ENCODE measurements around the gene TMEM184B. TPM values are rescaled to one million over a fixed set of nuclear protein-coding genes. Genes with fewer than 3 reads are reported as not detected.
A peak's percentile ranks its signal among the peaks of the same experiment; 100 is the strongest.

Gene TMEM184B
- total and polyA plus RNA-seq, 2 of the 8 experiments (the other 6 are each of a cell fraction or from before 2014, with no cell fraction given): 41.6 to 81.0 TPM

GRCh38 chr22:38201371-38201710 is 71.5 kb downstream of the TMEM184B start:
- Histone ChIP-seq H3K27me3 (replicated peaks in 1 of 4; ENCODE audit: control insufficient read depth in 3 of 4, extremely low read depth in 1 of 4, insufficient read depth in 3 of 4, low read length in 3 of 4) (peaks cover 0 to 14% (median 11%) of the 10 kb centered on the region in 4 experiments; a peak in 5 of 7 replicates), H3K14ac (ENCODE audit: insufficient read length) (no peak overlapping the region), H2BK120ac (replicated peaks; ENCODE audit: low read depth, low read length) (no peak overlapping the region), H3K4me3 (ENCODE audit: extremely low read depth in 1 of 4, insufficient read depth in 2 of 4, low read depth in 3 of 4, low read length in 4 of 4) (peak overlapping the region; percentile 47 to 82 (median 59)), H4K8ac (ENCODE audit: extremely low read depth, insufficient read depth, low read length) (no peak overlapping the region), H4K20me1 (replicated peaks in 1 of 2; ENCODE audit: control insufficient read depth in 1 of 2, insufficient read depth in 2 of 2, low read length in 2 of 2) (peaks cover 5 to 11% of the 10 kb centered on the region in 2 experiments), H3K79me1 (ENCODE audit: low read depth, low read length) (no peaks in the 10 kb centered on the region), H3K36me3 (ENCODE audit: control insufficient read depth in 2 of 4, insufficient read depth in 4 of 4, low read length in 3 of 4) (no peaks in the 10 kb centered on the region), H3K79me2 (ENCODE audit: control insufficient read depth in 1 of 2, insufficient read depth in 2 of 2, low read length in 2 of 2) (peaks cover 2 to 15% of the 10 kb centered on the region in 2 experiments; a peak in 2 of 4 replicates), H2AFZ (ENCODE audit: low read length) (peak overlapping the region; percentile 85), H2BK12ac (ENCODE audit: low read depth, low read length) (0 out of 2 replicates have a peak overlapping the region, but pooled peaks have one; percentile 29), H2BK15ac (ENCODE audit: low read length) (peak overlapping the region; percentile 97), H3K4me1 (replicated peaks in 1 of 4; ENCODE audit: control insufficient read depth in 3 of 4, insufficient read depth in 4 of 4, low read length in 3 of 4) (peaks cover 0 to 10% (median 6%) of the 10 kb centered on the region in 4 experiments; a peak in 6 of 7 replicates), H3K23ac (ENCODE audit: insufficient read length) (no peak overlapping the region), H3K4ac (replicated peaks; ENCODE audit: insufficient read length, low read depth, low read length) (no peak overlapping the region), H3K9ac (replicated peaks in 1 of 4; ENCODE audit: extremely low read depth in 1 of 4, low read depth in 3 of 4, low read length in 3 of 4) (peak overlapping the region in 3 of 4 experiments; percentile 14 to 48 (median 29); a peak in 4 of 7 replicates), H3K18ac (ENCODE audit: extremely low read depth, low read length) (0 out of 2 replicates have a peak overlapping the region, but pooled peaks have one; percentile 13), H3K9me3 (ENCODE audit: insufficient read depth in 2 of 2, low read depth in 1 of 2, low read length in 1 of 2) (no peaks in the 10 kb centered on the region), H2BK5ac (ENCODE audit: low read depth, low read length) (0 out of 2 replicates have a peak overlapping the region, but pooled peaks have one; percentile 3), H3K56ac (replicated peaks; ENCODE audit: insufficient read length, low read depth, low read length) (no peak overlapping the region), H3K27ac (ENCODE audit: low read depth, low read length) (no peak overlapping the region), H4K5ac (ENCODE audit: insufficient read length, low read depth, low read length) (no peak overlapping the region), H2BK20ac (ENCODE audit: low read length) (no peak overlapping the region), H3K23me2 (ENCODE audit: low read depth, low read length) (peaks cover 17% of the 10 kb centered on the region), H3K4me2 (ENCODE audit: insufficient read depth in 1 of 2, low read depth in 2 of 2, low read length in 2 of 2) (peak overlapping the region; percentile 76 to 79), H2AK5ac (ENCODE audit: low read depth, low read length) (no peak overlapping the region), H4K91ac (replicated peaks; ENCODE audit: insufficient read length, low read length) (no peak overlapping the region)
- FAIRE-seq (no peak), DNase-seq (ENCODE audit: low read depth in 1 of 2, low spot score in 2 of 2) (no peak)
- 25% methylated on average over 8 of the region's 8 CpGs; no CpG with 5 or more reads in 1 of the 2 experiments for WGBS, 2 experiments (ENCODE audit: extremely low coverage in 1 of 2, insufficient coverage in 1 of 2, insufficient read length in 1 of 2, insufficient replicate concordance in 2 of 2, low coverage in 1 of 2, low lambda C conversion rate in 2 of 2, missing lambda C conversion rate in 1 of 2)
- CTCF ChIA-PET (ENCODE audit: partially characterized antibody): interaction anchor here (0.7 to 1.5 kb wide), 6 partner anchors 8 to 103 kb away, joined by 3 to 7 read pairs (median 4); no protein-coding TSS in a partner anchor
- POLR2A ChIA-PET (ENCODE audit: partially characterized antibody): interaction anchor here (0.6 to 6.6 kb wide), 10 partner anchors 9 to 133 kb away, joined by 3 to 65 read pairs (median 8); partner anchors contain the start of gene PLA2G6
- no peak for TF ChIP-seq CBX8 (IDR thresholded peaks at IDR 0.05; ENCODE audit: borderline replicate concordance, low read depth, low read length)
- TF ChIP-seq JUN (IDR thresholded peaks at IDR 0.05; ENCODE audit: low read depth, low read length): no peak
- no peak for TF ChIP-seq SP1 (IDR thresholded peaks at IDR 0.05; ENCODE audit: low read depth, low read length)
- TF ChIP-seq CHD1 (IDR thresholded peaks at IDR 0.05; ENCODE audit: low read depth, low read length): no peak
- TF ChIP-seq ATF2 (IDR thresholded peaks at IDR 0.05; ENCODE audit: low read length): no peak
- TF ChIP-seq RAD21 (IDR thresholded peaks at IDR 0.05 in 1 of 2, conservative IDR thresholded peaks at IDR 0.05 in 1 of 2; ENCODE audit: low read depth in 2 of 2, low read length in 2 of 2): no peak
- TF ChIP-seq EP300 (IDR thresholded peaks at IDR 0.05; ENCODE audit: borderline replicate concordance in 1 of 2, low read depth in 2 of 2, low read length in 2 of 2): no peak
- no peak for TF ChIP-seq BACH1 (IDR thresholded peaks at IDR 0.05; ENCODE audit: low read length)
- TF ChIP-seq TBP (IDR thresholded peaks at IDR 0.05; ENCODE audit: low read depth, low read length): no peak
- TF ChIP-seq SAP30 (IDR thresholded peaks at IDR 0.05; ENCODE audit: insufficient read depth, insufficient replicate concordance, low read length): no peak
- no peak for TF ChIP-seq SIN3A (conservative IDR thresholded peaks at IDR 0.05 in 1 of 2, IDR thresholded peaks at IDR 0.05 in 1 of 2; ENCODE audit: low read depth in 1 of 2, low read length in 2 of 2)
